OCI-LY7 (cell line): ENCODE measurements around the gene SCN4A.

Experiments
- CTCF ChIP-seq: fragments of 200-600 bp; sonication (generic); conservative IDR thresholded peaks from 2 replicates; pipeline ENCODE4 v1.5.1; 2014; ENCODE audit warnings: mild to moderate bottlenecking, antibody characterized with exemption, low read length, moderate library complexity, mixed read lengths
- EZH2phosphoT487 ChIP-seq: fragments of 200-600 bp; sonication (generic); IDR thresholded peaks from 2 replicates; pipeline ENCODE4 v1.6.1; 2018; ENCODE audit warnings: low read depth, borderline replicate concordance, mild to moderate bottlenecking, mixed run types, antibody characterized with exemption, low read length, moderate library complexity, mixed read lengths

GRCh38 chr17:63998721-63999679 is 26.3 kb upstream of the SCN4A start:
- TF ChIP-seq CTCF: no peak
- TF ChIP-seq EZH2phosphoT487: no peak
